GM21576 (cell line): ENCODE results near the gene CDC23.
"Not testable (repeated sequence)": the region's sequence is repeated elsewhere in the genome, so short reads cannot be mapped to it uniquely, and the experiment has no call there.

Source experiments
- ATAC-seq: cut with Tn5 transposase; IDR thresholded peaks from one replicate; pipeline ENCODE4 v1.9.1; 2021; ENCODE audit warnings: mild to moderate bottlenecking, moderate library complexity; ENCODE audit not compliant: unreplicated experiment

Gene CDC23

GRCh38 chr5:138143578-138143977 lies 69.5 kb downstream of the CDC23 start:
- not testable (repeated sequence) for ATAC-seq

GRCh38 chr5:138141734-138142133 lies 71.4 kb downstream of the CDC23 start:
- ATAC-seq, result no peak

- ATAC-seq, result no peak
Observed at GRCh38 chr5:138140268-138140667, 72.9 kb downstream of the CDC23 start.

- ATAC-seq, result no peak
Observed at GRCh38 chr5:138139781-138140090, 73.4 kb downstream of the CDC23 start.

GRCh38 chr5:138138949-138139780 lies 74.0 kb downstream of the CDC23 start, which contains the start of gene NME5:
Gene NME5 (minus strand): TSS chr5:138139428. CDS start chr5:138138780, 648 bp downstream.
- no peak for ATAC-seq
